Suppressor macrophage treated with lipopolysaccharide for 1 hour (primary cell): Measurements from ENCODE around the gene AFF4.
A peak's percentile ranks its signal among the peaks of the same experiment; 100 is the strongest.
"Not testable (repeated sequence)": the region's sequence is repeated elsewhere in the genome, so short reads cannot be mapped to it uniquely, and the experiment has no call there.

Source experiments
- DNase-seq, 3 donors: peaks; one replicate each; pipeline ENCODE4 v3.0.0-alpha.2; 2020 to 2022

The AFF4 gene

GRCh38 chr5:132956166-132956799 is 7.2 kb downstream of the AFF4 start:
- not testable (repeated sequence) for DNase-seq

GRCh38 chr5:132953710-132954109 is 9.7 kb downstream of the AFF4 start:
- DNase-seq = no peak

GRCh38 chr5:132952829-132953228 is 10.6 kb downstream of the AFF4 start:
- no peak for DNase-seq

GRCh38 chr5:132951897-132952296 is 11.5 kb downstream of the AFF4 start:
- DNase-seq = peak in 2 of 3 donors; percentile 53 to 54

- DNase-seq = no peak
Measured at GRCh38 chr5:132949136-132949535, 14.3 kb downstream of the AFF4 start.

- DNase-seq = no peak
Measured at GRCh38 chr5:132947671-132948070, 15.8 kb downstream of the AFF4 start.

GRCh38 chr5:132945315-132945714 is 18.1 kb downstream of the AFF4 start:
- not testable (repeated sequence) for DNase-seq

- DNase-seq = no peak
Measured at GRCh38 chr5:132943362-132944022, 19.9 kb downstream of the AFF4 start.

- DNase-seq = no peak
Measured at GRCh38 chr5:132941331-132941730, 22.1 kb downstream of the AFF4 start.

- DNase-seq = no peak
Measured at GRCh38 chr5:132928062-132928407, 35.4 kb downstream of the AFF4 start.

- DNase-seq = no peak
Measured at GRCh38 chr5:132927355-132928061, 35.9 kb downstream of the AFF4 start.

- DNase-seq = no peak
Measured at GRCh38 chr5:132926437-132926836, 37.0 kb downstream of the AFF4 start.

- no peak for DNase-seq
Measured at GRCh38 chr5:132916086-132916485, 47.3 kb downstream of the AFF4 start.

- peak; percentile 63 to 77 (median 64) for DNase-seq
Measured at GRCh38 chr5:132915681-132916080, 47.8 kb downstream of the AFF4 start.

GRCh38 chr5:132909702-132910101 is 53.7 kb downstream of the AFF4 start:
- no peak for DNase-seq

- peak in 1 of 3 donors; percentile 44 for DNase-seq
Measured at GRCh38 chr5:132907161-132907560, 56.3 kb downstream of the AFF4 start.

GRCh38 chr5:132905938-132906337 is 57.5 kb downstream of the AFF4 start:
- DNase-seq = peak in 1 of 3 donors; percentile 61

GRCh38 chr5:132901730-132902129 is 61.7 kb downstream of the AFF4 start:
- DNase-seq = no peak

- no peak for DNase-seq
Measured at GRCh38 chr5:132901036-132901435, 62.4 kb downstream of the AFF4 start.

GRCh38 chr5:132898094-132898493 is 65.3 kb downstream of the AFF4 start:
- no peak for DNase-seq

GRCh38 chr5:132896685-132897084 is 66.7 kb downstream of the AFF4 start:
- DNase-seq = no peak

GRCh38 chr5:132895719-132896305 is 67.6 kb downstream of the AFF4 start:
- DNase-seq = no peak

GRCh38 chr5:132890817-132891216 is 72.6 kb downstream of the AFF4 start:
- DNase-seq = no peak

- no peak for DNase-seq
Measured at GRCh38 chr5:132889501-132889900, 73.9 kb downstream of the AFF4 start.
